HEK293 (cell line): ENCODE results near the gene LBH.

ENCODE experiments used
- CTCF ChIA-PET: fragments of 350-600 bp; formaldehyde crosslinking; extraction: SDS; loops from one replicate; lab custom pipeline; 2021; ENCODE audit warnings: antibody characterized with exemption; lab: Yijun Ruan, JAX
- POLR2A ChIA-PET: fragments of 300-600 bp; formaldehyde crosslinking; extraction: SDS; loops from one replicate; lab custom pipeline; 2020; ENCODE audit warnings: antibody characterized with exemption, inconsistent platforms; lab: Yijun Ruan, JAX
- H3K27ac ChIP-seq: fragments of 200-500 bp; sonication (Bioruptor generic); 2 replicates; pipeline ENCODE4 v1.5.1; 2014; ENCODE audit warnings: low read depth, low read length, control low read depth, inconsistent platforms; ENCODE audit errors: extremely low read depth
- H3K36me3 ChIP-seq, 2 experiments: fragments of 200-500 bp in 1 of 2; sonication (Bioruptor generic) in 1 of 2; 1 replicate in 1 of 2; 2 replicates in 1 of 2; pipeline ENCODE4 v1.5.1; 2014 to 2017; ENCODE audit warnings: inconsistent platforms in 2 of 2, low read length in 2 of 2; ENCODE audit not compliant: control insufficient read depth in 2 of 2, insufficient read depth in 1 of 2
- H3K4me1 ChIP-seq: fragments of 200-500 bp; sonication (Bioruptor generic); 2 replicates; pipeline ENCODE4 v1.5.1; 2014; ENCODE audit warnings: mild to moderate bottlenecking, low read length, inconsistent platforms; ENCODE audit not compliant: control insufficient read depth, insufficient read depth
- H3K4me3 ChIP-seq: 2 replicates; pipeline ENCODE4 v1.5.1; 2011; ENCODE audit warnings: low read depth, mild to moderate bottlenecking, control low read depth, low read length, moderate library complexity
- H3K9me3 ChIP-seq: fragments of 200-500 bp; sonication (Bioruptor generic); 2 replicates; pipeline ENCODE4 v1.5.1; 2014; ENCODE audit warnings: low read depth, low read length, inconsistent platforms; ENCODE audit not compliant: control insufficient read depth, insufficient read depth
- GLI4 ChIP-seq: fragments of 450-650 bp; formaldehyde crosslinking; IDR thresholded peaks from 2 replicates; pipeline ENCODE4 v1.5.1; 2016; ENCODE audit warnings: missing biosample characterization, missing genetic modification characterization
- IKZF3 ChIP-seq: fragments of 450-650 bp; IDR thresholded peaks from 2 replicates; pipeline ENCODE4 v1.5.0; 2018; ENCODE audit warnings: missing biosample characterization, mild to moderate bottlenecking, missing genetic modification characterization, moderate library complexity
- KLF8 ChIP-seq: fragments of 450-650 bp; formaldehyde crosslinking; IDR thresholded peaks from 2 replicates; pipeline ENCODE4 v1.5.1; 2016; ENCODE audit warnings: missing biosample characterization, missing genetic modification characterization
- PRDM4 ChIP-seq: fragments of 450-650 bp; formaldehyde crosslinking; IDR thresholded peaks from 2 replicates; pipeline ENCODE4 v1.5.1; 2017; ENCODE audit warnings: missing biosample characterization, missing genetic modification characterization
- PRDM6 ChIP-seq: fragments of 450-650 bp; formaldehyde crosslinking; IDR thresholded peaks from 2 replicates; pipeline ENCODE4 v1.5.1; 2017; ENCODE audit warnings: missing biosample characterization, missing genetic modification characterization
- REPIN1 ChIP-seq: fragments of 450-650 bp; formaldehyde crosslinking; IDR thresholded peaks from 2 replicates; pipeline ENCODE4 v1.5.1; 2017; ENCODE audit warnings: missing biosample characterization, missing genetic modification characterization, low read depth
- ZBTB17 ChIP-seq: fragments of 450-650 bp; formaldehyde crosslinking; IDR thresholded peaks from 2 replicates; pipeline ENCODE4 v1.5.1; 2016; ENCODE audit warnings: missing biosample characterization, missing genetic modification characterization
- ZBTB20 ChIP-seq: fragments of 450-650 bp; formaldehyde crosslinking; IDR thresholded peaks from 2 replicates; pipeline ENCODE4 v1.5.1; 2016; ENCODE audit warnings: missing biosample characterization, missing genetic modification characterization
- ZBTB49 ChIP-seq: fragments of 450-650 bp; formaldehyde crosslinking; IDR thresholded peaks from 2 replicates; pipeline ENCODE4 v1.5.1; 2016; ENCODE audit warnings: missing biosample characterization, missing genetic modification characterization, low read depth
- ZEB2 ChIP-seq: fragments of 450-650 bp; formaldehyde crosslinking; IDR thresholded peaks from 2 replicates; pipeline ENCODE4 v1.5.1; 2016; ENCODE audit warnings: missing biosample characterization, missing genetic modification characterization
- ZNF121 ChIP-seq: fragments of 450-650 bp; formaldehyde crosslinking; IDR thresholded peaks from 2 replicates; pipeline ENCODE4 v1.5.1; 2016; ENCODE audit warnings: missing biosample characterization, missing genetic modification characterization
- ZNF138 ChIP-seq: fragments of 450-650 bp; formaldehyde crosslinking; IDR thresholded peaks from 2 replicates; pipeline ENCODE4 v1.5.1; 2016; ENCODE audit warnings: missing biosample characterization, missing genetic modification characterization, borderline replicate concordance
- ZNF184 ChIP-seq: fragments of 450-650 bp; IDR thresholded peaks from 2 replicates; pipeline ENCODE4 v1.5.1; 2018; ENCODE audit warnings: missing biosample characterization, mild to moderate bottlenecking, missing genetic modification characterization
- ZNF2 ChIP-seq: fragments of 450-650 bp; formaldehyde crosslinking; IDR thresholded peaks from 2 replicates; pipeline ENCODE4 v1.5.1; 2016; ENCODE audit warnings: missing biosample characterization, missing genetic modification characterization
- ZNF549 ChIP-seq: fragments of 450-650 bp; IDR thresholded peaks from 2 replicates; pipeline ENCODE4 v1.5.1; 2018; ENCODE audit warnings: missing biosample characterization, missing genetic modification characterization, mild to moderate bottlenecking, inconsistent platforms, moderate library complexity
- ZNF560 ChIP-seq: fragments of 450-650 bp; formaldehyde crosslinking; IDR thresholded peaks from 2 replicates; pipeline ENCODE4 v1.5.1; 2017; ENCODE audit warnings: missing biosample characterization, missing genetic modification characterization, borderline replicate concordance
- ZNF571 ChIP-seq: fragments of 450-650 bp; formaldehyde crosslinking; IDR thresholded peaks from 2 replicates; pipeline ENCODE4 v1.5.0; 2017; ENCODE audit warnings: missing biosample characterization, missing genetic modification characterization
- ZNF626 ChIP-seq: fragments of 450-650 bp; sonication (Bioruptor Pico); formaldehyde crosslinking; IDR thresholded peaks from 2 replicates; pipeline ENCODE4 v1.5.1; 2018; ENCODE audit warnings: missing biosample characterization, missing genetic modification characterization, inconsistent platforms
- ZNF670 ChIP-seq: fragments of 450-650 bp; formaldehyde crosslinking; IDR thresholded peaks from 2 replicates; pipeline ENCODE4 v1.5.1; 2016; ENCODE audit warnings: missing biosample characterization, missing genetic modification characterization, low read depth
- ZNF76 ChIP-seq: fragments of 450-650 bp; formaldehyde crosslinking; IDR thresholded peaks from 2 replicates; pipeline ENCODE4; 2016; ENCODE audit warnings: low read depth, missing biosample characterization, missing genetic modification characterization, borderline replicate concordance
- ZNF777 ChIP-seq: fragments of 450-650 bp; formaldehyde crosslinking; IDR thresholded peaks from 2 replicates; pipeline ENCODE4 v1.5.1; 2017; ENCODE audit warnings: missing biosample characterization, missing genetic modification characterization, borderline replicate concordance
- ZNF837 ChIP-seq: fragments of 450-650 bp; formaldehyde crosslinking; IDR thresholded peaks from 2 replicates; pipeline ENCODE4 v1.5.1; 2016; ENCODE audit warnings: missing biosample characterization, missing genetic modification characterization
- TF ChIP-seq, protein P1 (sequence below): fragments of 450-650 bp; formaldehyde crosslinking; IDR thresholded peaks from 2 replicates; pipeline ENCODE4 v1.5.1; 2016; ENCODE audit warnings: missing biosample characterization, missing genetic modification characterization

The LBH gene

GRCh38 chr2:30300456-30301221 lies 69.3 kb downstream of the LBH start:
- Histone ChIP-seq H3K4me1 (no peaks in the 10 kb centered on the region; the same call in 1 of the 2 replicates), H3K9me3 (no peaks in the 10 kb centered on the region), H3K4me3 (no peak overlapping the region), H3K36me3 (no peaks in the 10 kb centered on the region)
- CTCF ChIA-PET = interaction anchor here (0.6 to 0.9 kb wide), 4 partner anchors 22 to 93 kb away, joined by 3 read pairs; no protein-coding TSS in a partner anchor
- TF ChIP-seq PRDM4 (tag by site-specific recombination) (no peak), ZNF777 (tag by site-specific recombination) (no peak), ZBTB49 (tag by site-specific recombination) (no peak), ZNF837 (tag by site-specific recombination) (no peak), ZNF2 (no peak)
- TF ChIP-seq, all 188 proteins: peak for 0
- H3K27ac ChIP-seq = no peak overlapping the region
- POLR2A ChIA-PET = interaction anchor here (1.0 kb wide), 1 partner anchor 68 kb away, joined by 4 read pairs; no protein-coding TSS in a partner anchor

DNA sequence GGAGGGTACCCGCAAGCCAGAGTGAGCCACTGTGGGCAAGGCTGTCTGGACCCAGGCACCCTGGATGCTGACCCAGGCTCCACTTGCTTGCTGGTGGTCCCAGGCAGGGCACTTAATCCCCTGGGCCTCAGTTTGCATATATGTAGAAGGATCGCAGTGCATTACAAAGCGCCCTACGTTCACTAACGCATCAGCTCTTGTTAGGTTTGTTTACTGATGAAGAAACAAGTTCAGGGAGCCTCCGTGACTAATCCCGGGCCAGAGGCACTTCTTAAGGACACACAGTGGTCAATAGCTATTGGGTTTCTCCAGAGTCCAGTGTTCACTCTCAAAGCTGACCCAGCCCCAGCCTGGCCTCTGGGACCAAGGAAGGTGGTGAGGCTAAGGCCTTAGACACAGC lies 70.2 kb downstream of the LBH start:
- Histone ChIP-seq H3K36me3 (no peaks in the 10 kb centered on the region), H3K27ac (no peak overlapping the region), H3K9me3 (no peaks in the 10 kb centered on the region), H3K4me3 (no peak overlapping the region), H3K4me1 (no peaks in the 10 kb centered on the region; the same call in 1 of the 2 replicates)
- TF ChIP-seq ZNF560 = no peak
- no peak for TF ChIP-seq ZNF670 (tag by site-specific recombination)
- TF ChIP-seq, protein P1, sequence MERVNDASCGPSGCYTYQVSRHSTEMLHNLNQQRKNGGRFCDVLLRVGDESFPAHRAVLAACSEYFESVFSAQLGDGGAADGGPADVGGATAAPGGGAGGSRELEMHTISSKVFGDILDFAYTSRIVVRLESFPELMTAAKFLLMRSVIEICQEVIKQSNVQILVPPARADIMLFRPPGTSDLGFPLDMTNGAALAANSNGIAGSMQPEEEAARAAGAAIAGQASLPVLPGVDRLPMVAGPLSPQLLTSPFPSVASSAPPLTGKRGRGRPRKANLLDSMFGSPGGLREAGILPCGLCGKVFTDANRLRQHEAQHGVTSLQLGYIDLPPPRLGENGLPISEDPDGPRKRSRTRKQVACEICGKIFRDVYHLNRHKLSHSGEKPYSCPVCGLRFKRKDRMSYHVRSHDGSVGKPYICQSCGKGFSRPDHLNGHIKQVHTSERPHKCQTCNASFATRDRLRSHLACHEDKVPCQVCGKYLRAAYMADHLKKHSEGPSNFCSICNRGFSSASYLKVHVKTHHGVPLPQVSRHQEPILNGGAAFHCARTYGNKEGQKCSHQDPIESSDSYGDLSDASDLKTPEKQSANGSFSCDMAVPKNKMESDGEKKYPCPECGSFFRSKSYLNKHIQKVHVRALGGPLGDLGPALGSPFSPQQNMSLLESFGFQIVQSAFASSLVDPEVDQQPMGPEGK (tag by site-specific recombination) = no peak
- TF ChIP-seq ZNF571 (tag by site-specific recombination) = no peak
- TF ChIP-seq ZEB2 = no peak
- no peak for TF ChIP-seq ZNF121 (tag by site-specific recombination)
- no peak for TF ChIP-seq REPIN1 (tag by site-specific recombination)
- TF ChIP-seq PRDM6 (tag by site-specific recombination) = no peak
- no peak for TF ChIP-seq ZNF138
- no peak for TF ChIP-seq GLI4 (tag by site-specific recombination)
- TF ChIP-seq ZBTB17 = no peak
- no peak for TF ChIP-seq IKZF3 (tag by site-specific recombination)
- no peak for TF ChIP-seq ZNF626 (tag by site-specific recombination)
- TF ChIP-seq KLF8 = no peak
- TF ChIP-seq ZNF549 (tag by site-specific recombination) = no peak
- TF ChIP-seq ZBTB20 (tag by site-specific recombination) = no peak
- TF ChIP-seq ZNF184 (tag by site-specific recombination) = no peak
- no peak for TF ChIP-seq ZNF76 (tag by site-specific recombination)
- POLR2A ChIA-PET = interaction anchor here (1.0 kb wide), 1 partner anchor 69 kb away, joined by 4 read pairs; no protein-coding TSS in a partner anchor
- CTCF ChIA-PET = interaction anchor here (0.6 to 0.9 kb wide), 4 partner anchors 21 to 166 kb away, joined by 3 to 4 read pairs (median 3); no protein-coding TSS in a partner anchor
